Breast epithelium (tissue), 3 donors: ENCODE results near the gene ASL.

ENCODE experiments used
- CTCF ChIP-seq, 3 donors: fragments of 450-650 bp; IDR thresholded peaks; one replicate each; pipeline ENCODE4 v1.5.1; 2016 to 2017; ENCODE audit warnings: antibody characterized with exemption in 3 of 3, mild to moderate bottlenecking in 3 of 3, moderate library complexity in 3 of 3
- POLR2A ChIP-seq: fragments of 450-650 bp; IDR thresholded peaks from one replicate; pipeline ENCODE4 v1.6.1; 2016; ENCODE audit warnings: antibody characterized with exemption, mild to moderate bottlenecking, moderate library complexity
- POLR2AphosphoS5 ChIP-seq, 3 donors: sonication (generic); formaldehyde crosslinking; IDR thresholded peaks; one replicate each; pipeline ENCODE4 v1.6.1; 2017; ENCODE audit warnings: antibody characterized with exemption in 3 of 3

- TF ChIP-seq CTCF (IDR thresholded peaks at IDR 0.05): no peak
- TF ChIP-seq POLR2AphosphoS5 (IDR thresholded peaks at IDR 0.05): no peak
- no peak for TF ChIP-seq POLR2A
Observed at GRCh38 chr7:66088861-66089838, 13.5 kb downstream of the ASL start.
